ENCODE results near the gene SVIL.

DNA sequence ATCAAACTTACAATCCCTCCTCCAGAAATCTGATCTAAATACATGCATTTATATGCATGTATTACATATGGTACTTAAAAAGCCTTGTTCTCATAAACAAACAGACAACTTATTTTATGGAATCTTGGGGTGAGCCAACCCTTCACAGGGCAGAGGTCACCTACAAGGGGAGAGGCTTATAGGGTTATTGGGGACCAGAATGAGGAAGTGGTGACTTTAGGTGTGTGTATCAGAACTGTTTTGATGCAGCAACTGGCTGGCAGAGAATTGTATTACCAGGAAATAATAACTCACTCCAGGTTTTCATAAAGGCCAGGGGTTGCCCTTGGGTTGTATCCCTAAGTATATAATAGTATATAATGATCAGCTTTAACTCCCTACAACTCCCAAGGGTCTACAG, 91.1 kb downstream of the SVIL start:
- TF ChIP-seq, protein P1, sequence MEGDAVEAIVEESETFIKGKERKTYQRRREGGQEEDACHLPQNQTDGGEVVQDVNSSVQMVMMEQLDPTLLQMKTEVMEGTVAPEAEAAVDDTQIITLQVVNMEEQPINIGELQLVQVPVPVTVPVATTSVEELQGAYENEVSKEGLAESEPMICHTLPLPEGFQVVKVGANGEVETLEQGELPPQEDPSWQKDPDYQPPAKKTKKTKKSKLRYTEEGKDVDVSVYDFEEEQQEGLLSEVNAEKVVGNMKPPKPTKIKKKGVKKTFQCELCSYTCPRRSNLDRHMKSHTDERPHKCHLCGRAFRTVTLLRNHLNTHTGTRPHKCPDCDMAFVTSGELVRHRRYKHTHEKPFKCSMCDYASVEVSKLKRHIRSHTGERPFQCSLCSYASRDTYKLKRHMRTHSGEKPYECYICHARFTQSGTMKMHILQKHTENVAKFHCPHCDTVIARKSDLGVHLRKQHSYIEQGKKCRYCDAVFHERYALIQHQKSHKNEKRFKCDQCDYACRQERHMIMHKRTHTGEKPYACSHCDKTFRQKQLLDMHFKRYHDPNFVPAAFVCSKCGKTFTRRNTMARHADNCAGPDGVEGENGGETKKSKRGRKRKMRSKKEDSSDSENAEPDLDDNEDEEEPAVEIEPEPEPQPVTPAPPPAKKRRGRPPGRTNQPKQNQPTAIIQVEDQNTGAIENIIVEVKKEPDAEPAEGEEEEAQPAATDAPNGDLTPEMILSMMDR (IDR thresholded peaks at IDR 0.05) = no peak
- TF ChIP-seq EZH2 (IDR thresholded peaks at IDR 0.05; ENCODE audit: borderline replicate concordance, insufficient read depth, low read depth, low read length, poor library complexity, severe bottlenecking) = no peak
